Keratinocyte (primary cell): ENCODE results near the gene SMYD2. TPM values are rescaled to one million over a fixed set of nuclear protein-coding genes. Genes with fewer than 3 reads are reported as not detected.

Experiments
- DNase-seq: peaks from one replicate; pipeline ENCODE4 v3.0.0-alpha.2; 2011; ENCODE audit warnings: low read depth, missing footprints, low spot score
- FAIRE-seq: peaks from 2 replicates; lab custom pipeline; 2011; peaks lifted over from hg19 to GRCh38; lab: Jason Lieb, UNC
- H2AFZ ChIP-seq: 2 replicates; pipeline ENCODE4 v1.6.0; 2012; ENCODE audit warnings: low read length, control low read depth, inconsistent platforms; ENCODE audit not compliant: control insufficient read depth
- H3K27ac ChIP-seq: 2 replicates; pipeline ENCODE4 v1.5.1; 2011; ENCODE audit warnings: low read length; ENCODE audit not compliant: control insufficient read depth, insufficient read depth
- H3K27me3 ChIP-seq: 3 replicates; pipeline ENCODE4 v1.6.0; 2011; ENCODE audit warnings: low read length; ENCODE audit not compliant: control insufficient read depth, insufficient read depth; ENCODE audit errors: extremely low read depth
- H3K36me3 ChIP-seq, 2 experiments: 2 replicates in 1 of 2; 3 replicates in 1 of 2; pipeline ENCODE4 v1.5.1; 2011; ENCODE audit warnings: low read length in 2 of 2, mild to moderate bottlenecking in 1 of 2; ENCODE audit not compliant: control insufficient read depth in 2 of 2, insufficient read depth in 2 of 2; ENCODE audit errors: extremely low read depth in 1 of 2
- H3K4me1 ChIP-seq: 3 replicates; pipeline ENCODE4 v1.5.1; 2011; ENCODE audit warnings: low read length; ENCODE audit not compliant: control insufficient read depth, insufficient read depth; ENCODE audit errors: extremely low read depth
- H3K4me2 ChIP-seq: 3 replicates; pipeline ENCODE4 v1.6.0; 2011; ENCODE audit warnings: low read depth, low read length; ENCODE audit not compliant: control insufficient read depth, insufficient read depth; ENCODE audit errors: extremely low read depth
- H3K4me3 ChIP-seq, 3 experiments: fragments of 200-600 bp in 1 of 3; sonication (generic) in 1 of 3; 2 replicates in 2 of 3; 3 replicates in 1 of 3; pipeline ENCODE4 v1.5.1; 2011 to 2016; ENCODE audit warnings: low read length in 3 of 3, mild to moderate bottlenecking in 3 of 3, control low read depth in 2 of 3, inconsistent platforms in 1 of 3, low read depth in 1 of 3, mixed read lengths in 1 of 3, mixed run types in 1 of 3, moderate library complexity in 1 of 3; ENCODE audit not compliant: control insufficient read depth in 2 of 3, insufficient read depth in 2 of 3; ENCODE audit errors: extremely low read depth in 1 of 3
- H3K79me2 ChIP-seq: 2 replicates; pipeline ENCODE4 v1.6.0; 2012; ENCODE audit warnings: low read length; ENCODE audit not compliant: control insufficient read depth, insufficient read depth
- H3K9ac ChIP-seq: 3 replicates; pipeline ENCODE4 v1.6.0; 2011; ENCODE audit warnings: low read length; ENCODE audit not compliant: control insufficient read depth, insufficient read depth; ENCODE audit errors: extremely low read depth
- H3K9me1 ChIP-seq: 3 replicates; pipeline ENCODE4 v1.6.0; 2011; ENCODE audit warnings: low read length; ENCODE audit not compliant: control insufficient read depth, insufficient read depth; ENCODE audit errors: extremely low read depth
- H3K9me3 ChIP-seq: 2 replicates; pipeline ENCODE4 v1.5.1; 2012; ENCODE audit warnings: low read depth, low read length; ENCODE audit not compliant: control insufficient read depth
- H4K20me1 ChIP-seq: 3 replicates; pipeline ENCODE4 v1.6.0; 2011; ENCODE audit warnings: low read length; ENCODE audit not compliant: control insufficient read depth, insufficient read depth; ENCODE audit errors: extremely low read depth
- EZH2 ChIP-seq: IDR thresholded peaks from one replicate; pipeline ENCODE4 v1.6.1; 2012; ENCODE audit warnings: inconsistent platforms, mild to moderate bottlenecking, low read length, moderate library complexity
- dilution Hi-C: fragments of 300-500 bp; cut with MboI; formaldehyde crosslinking; loops from one replicate; pipeline ENCODE4 v1.7.0; 2020; ENCODE audit warnings: low sequenced_read_pairs; ENCODE audit not compliant: extremely low pct_ligation_motif_present
- polyA plus RNA-seq, 5 experiments: library from polyadenylated mRNA; depleted of rRNA in 3 of 5; stranded (reverse) in 3 of 5; stranded (forward) in 1 of 5; unstranded in 1 of 5; fragments of >200 nt; gene quantifications; 1 replicate in 1 of 5; 2 replicates in 3 of 5; 3 replicates in 1 of 5; pipeline versions ENCODE4 v1.2.1 to v1.2.3, GENCODE V29; 2011 to 2012; ENCODE audit warnings: missing spikeins in 2 of 5, low read depth in 1 of 5, low replicate concordance in 1 of 5
- TF ChIP-seq, protein P1 (sequence below), 3 experiments: IDR thresholded peaks in 1 of 3; conservative IDR thresholded peaks in 1 of 3; optimal IDR thresholded peaks in 1 of 3; 2 replicates in 2 of 3; 3 replicates in 1 of 3; pipeline versions ENCODE3 to v1.5.1; 2011; ENCODE audit warnings: low read length in 3 of 3, mild to moderate bottlenecking in 3 of 3, moderate library complexity in 2 of 3, control low read depth in 1 of 3, inconsistent platforms in 1 of 3; ENCODE audit not compliant: insufficient read depth in 2 of 3; ENCODE audit errors: extremely low read depth in 1 of 3

Gene SMYD2
- polyA plus RNA-seq, 1 donor (not counting 4 experiments of a cell fraction or from before 2014, with no cell fraction given) = 75.5 TPM

DNA sequence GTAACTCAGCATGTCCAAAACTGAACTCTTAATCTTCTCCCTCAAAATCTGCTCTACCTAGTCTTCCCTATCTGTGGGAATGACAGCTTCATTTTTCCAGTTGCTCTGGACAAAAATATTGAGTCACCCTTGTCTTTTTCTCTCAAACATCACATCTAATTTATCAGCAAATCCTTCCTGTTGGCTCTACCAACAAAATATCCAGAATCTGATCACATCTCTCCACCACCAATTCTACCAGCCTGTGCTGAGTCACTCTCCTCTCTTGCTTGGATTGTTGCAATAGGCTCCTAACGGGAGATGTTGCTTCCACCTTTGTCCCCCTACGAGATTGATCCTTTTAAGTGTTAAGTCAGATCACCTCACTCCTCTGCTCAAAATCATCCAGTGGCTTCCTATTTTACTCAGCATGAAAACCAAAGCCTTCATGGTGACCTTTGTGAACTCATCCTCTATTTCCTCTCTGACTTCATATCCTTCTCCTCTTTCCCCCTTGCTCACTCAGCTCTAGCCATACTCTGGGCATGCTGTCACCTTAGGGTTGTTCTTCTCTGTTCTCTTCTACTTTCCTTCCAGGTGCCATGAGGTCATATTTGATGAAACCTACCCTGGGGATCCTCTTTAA lies 21.5 kb upstream of the SMYD2 start:
- Histone ChIP-seq H3K4me1 (peaks cover 16% of the 10 kb centered on the region), H4K20me1 (no peaks in the 10 kb centered on the region), H3K9me1 (no peaks in the 10 kb centered on the region), H3K4me2 (no peak overlapping the region), H3K9ac (no peak overlapping the region), H3K36me3 (no peaks in the 10 kb centered on the region), H3K79me2 (no peaks in the 10 kb centered on the region), H3K27me3 (no peaks in the 10 kb centered on the region), H3K9me3 (no peaks in the 10 kb centered on the region), H2AFZ (no peak overlapping the region), H3K4me3 (no peak overlapping the region), H3K27ac (no peak overlapping the region)
- peak; percentile 62 for FAIRE-seq
- dilution Hi-C loops = no loop called here
- TF ChIP-seq EZH2 = no peak
- TF ChIP-seq, protein P1, sequence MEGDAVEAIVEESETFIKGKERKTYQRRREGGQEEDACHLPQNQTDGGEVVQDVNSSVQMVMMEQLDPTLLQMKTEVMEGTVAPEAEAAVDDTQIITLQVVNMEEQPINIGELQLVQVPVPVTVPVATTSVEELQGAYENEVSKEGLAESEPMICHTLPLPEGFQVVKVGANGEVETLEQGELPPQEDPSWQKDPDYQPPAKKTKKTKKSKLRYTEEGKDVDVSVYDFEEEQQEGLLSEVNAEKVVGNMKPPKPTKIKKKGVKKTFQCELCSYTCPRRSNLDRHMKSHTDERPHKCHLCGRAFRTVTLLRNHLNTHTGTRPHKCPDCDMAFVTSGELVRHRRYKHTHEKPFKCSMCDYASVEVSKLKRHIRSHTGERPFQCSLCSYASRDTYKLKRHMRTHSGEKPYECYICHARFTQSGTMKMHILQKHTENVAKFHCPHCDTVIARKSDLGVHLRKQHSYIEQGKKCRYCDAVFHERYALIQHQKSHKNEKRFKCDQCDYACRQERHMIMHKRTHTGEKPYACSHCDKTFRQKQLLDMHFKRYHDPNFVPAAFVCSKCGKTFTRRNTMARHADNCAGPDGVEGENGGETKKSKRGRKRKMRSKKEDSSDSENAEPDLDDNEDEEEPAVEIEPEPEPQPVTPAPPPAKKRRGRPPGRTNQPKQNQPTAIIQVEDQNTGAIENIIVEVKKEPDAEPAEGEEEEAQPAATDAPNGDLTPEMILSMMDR (optimal IDR thresholded peaks at IDR 0.05 in 1 of 3, IDR thresholded peaks at IDR 0.05 in 1 of 3, conservative IDR thresholded peaks at IDR 0.05 in 1 of 3; ENCODE audit: extremely low read depth in 1 of 3, insufficient read depth in 2 of 3, low read length in 3 of 3) = no peak
- no peak for DNase-seq

DNA sequence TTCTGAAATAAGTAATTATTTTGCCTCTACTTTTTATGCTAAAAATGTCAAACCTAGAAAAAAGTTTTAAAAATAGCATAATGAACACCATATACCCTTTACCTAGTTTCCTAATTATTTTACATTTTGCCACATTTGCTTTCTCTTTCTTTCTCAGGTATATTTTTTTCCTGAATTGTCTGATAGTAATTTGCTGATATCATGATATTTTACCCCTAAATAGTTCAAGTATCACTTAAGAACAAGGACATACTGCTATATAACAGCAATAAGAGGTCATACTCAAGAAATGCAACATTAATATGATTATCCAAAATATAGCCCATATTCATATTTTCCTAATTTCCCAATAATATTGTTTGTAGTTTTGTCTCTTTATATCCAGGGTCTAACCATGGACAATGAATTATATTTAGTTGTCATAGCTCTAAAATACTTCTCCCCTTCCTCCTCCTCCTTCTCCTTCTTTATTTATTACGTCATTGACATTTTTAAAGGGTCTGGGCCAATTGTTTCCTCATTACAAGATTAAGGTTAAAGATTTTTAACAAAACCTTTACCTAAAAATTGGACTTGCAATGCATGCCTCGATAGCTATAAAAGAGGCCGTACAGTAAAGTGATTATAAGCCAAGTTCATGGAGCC lies 20.3 kb upstream of the SMYD2 start:
- peaks cover 16% of the 10 kb centered on the region for H3K4me1 ChIP-seq
- H4K20me1 ChIP-seq = no peaks in the 10 kb centered on the region
- H3K4me2 ChIP-seq = no peak overlapping the region
- DNase-seq = no peak
- no peaks in the 10 kb centered on the region for H3K9me1 ChIP-seq
- no peaks in the 10 kb centered on the region for H3K36me3 ChIP-seq
- H3K9ac ChIP-seq = no peak overlapping the region
- no peak overlapping the region for H2AFZ ChIP-seq
- FAIRE-seq = no peak
- no peak overlapping the region for H3K4me3 ChIP-seq
- no peak for TF ChIP-seq EZH2
- TF ChIP-seq, protein P1 (optimal IDR thresholded peaks at IDR 0.05 in 1 of 3, IDR thresholded peaks at IDR 0.05 in 1 of 3, conservative IDR thresholded peaks at IDR 0.05 in 1 of 3; ENCODE audit: extremely low read depth in 1 of 3, insufficient read depth in 2 of 3, low read length in 3 of 3) = no peak
- H3K79me2 ChIP-seq = no peaks in the 10 kb centered on the region
- dilution Hi-C loops = no loop called here
- no peak overlapping the region for H3K27ac ChIP-seq
- no peaks in the 10 kb centered on the region for H3K9me3 ChIP-seq
- no peaks in the 10 kb centered on the region for H3K27me3 ChIP-seq
